ENCODE results near the gene RGS5.

Gene RGS5

DNA sequence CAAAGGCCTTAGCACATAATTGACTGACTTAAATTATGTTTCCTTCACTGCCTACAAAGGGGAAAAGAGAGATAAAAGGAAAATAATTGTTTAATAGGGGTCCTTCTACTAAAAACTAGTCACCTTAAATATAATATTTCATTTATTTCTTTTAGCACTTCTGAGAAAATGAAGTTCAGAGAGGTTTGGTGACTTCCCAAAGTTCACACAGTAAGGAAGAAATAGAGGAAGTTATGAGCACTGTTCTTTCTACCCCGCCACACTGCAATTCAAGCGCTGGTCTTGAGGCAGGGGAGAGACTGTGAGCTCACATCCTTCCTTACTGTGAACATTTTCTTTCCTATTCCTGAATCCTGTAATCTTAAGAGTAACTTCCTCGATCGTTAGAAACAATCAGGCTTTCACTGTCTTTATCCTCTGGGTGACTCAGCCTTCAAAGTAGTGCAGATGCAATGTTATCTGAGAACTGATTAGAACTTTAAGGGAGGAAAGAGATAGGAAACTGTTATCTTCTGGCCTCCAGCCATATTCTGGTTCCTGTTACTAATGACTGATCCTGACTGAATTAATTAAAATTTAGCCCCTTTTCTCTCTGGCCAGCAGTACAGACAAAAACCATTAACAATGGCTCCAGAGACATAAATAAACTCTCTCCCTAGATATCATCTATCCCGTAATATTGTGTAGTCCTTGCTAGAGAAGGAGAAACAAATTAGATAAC lies 6.8 kb downstream of the RGS5 start:
- Histone ChIP-seq H3K4me1 (peaks cover 0 to 81% (median 16%) of the 10 kb centered on the region in 4 donors), H3K4me3 (peak overlapping the region; percentile 54 to 55), H3K36me3 (no peaks in the 10 kb centered on the region), H3K9me3 (no peaks in the 10 kb centered on the region), H3K27ac (peak overlapping the region; percentile 74 to 86), H3K27me3 (no peaks in the 10 kb centered on the region)
- TF ChIP-seq, protein P1, sequence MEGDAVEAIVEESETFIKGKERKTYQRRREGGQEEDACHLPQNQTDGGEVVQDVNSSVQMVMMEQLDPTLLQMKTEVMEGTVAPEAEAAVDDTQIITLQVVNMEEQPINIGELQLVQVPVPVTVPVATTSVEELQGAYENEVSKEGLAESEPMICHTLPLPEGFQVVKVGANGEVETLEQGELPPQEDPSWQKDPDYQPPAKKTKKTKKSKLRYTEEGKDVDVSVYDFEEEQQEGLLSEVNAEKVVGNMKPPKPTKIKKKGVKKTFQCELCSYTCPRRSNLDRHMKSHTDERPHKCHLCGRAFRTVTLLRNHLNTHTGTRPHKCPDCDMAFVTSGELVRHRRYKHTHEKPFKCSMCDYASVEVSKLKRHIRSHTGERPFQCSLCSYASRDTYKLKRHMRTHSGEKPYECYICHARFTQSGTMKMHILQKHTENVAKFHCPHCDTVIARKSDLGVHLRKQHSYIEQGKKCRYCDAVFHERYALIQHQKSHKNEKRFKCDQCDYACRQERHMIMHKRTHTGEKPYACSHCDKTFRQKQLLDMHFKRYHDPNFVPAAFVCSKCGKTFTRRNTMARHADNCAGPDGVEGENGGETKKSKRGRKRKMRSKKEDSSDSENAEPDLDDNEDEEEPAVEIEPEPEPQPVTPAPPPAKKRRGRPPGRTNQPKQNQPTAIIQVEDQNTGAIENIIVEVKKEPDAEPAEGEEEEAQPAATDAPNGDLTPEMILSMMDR (IDR thresholded peaks at IDR 0.05): no peak
- no peak for DNase-seq
- intact Hi-C loops (cut with DNase I; ENCODE audit: low total_unique reads): loop anchor here (10.0 kb wide), 1 partner anchor 59 kb away; no protein-coding TSS in a partner anchor

GRCh38 chr1:163191301-163191700 lies 11.4 kb downstream of the RGS5 start:
- Histone ChIP-seq H3K36me3 (no peaks in the 10 kb centered on the region), H3K4me1 (peaks cover 0 to 97% (median 22%) of the 10 kb centered on the region in 4 donors), H3K9me3 (no peaks in the 10 kb centered on the region), H3K27me3 (no peaks in the 10 kb centered on the region), H3K4me3 (no peak overlapping the region), H3K27ac (peak overlapping the region in 1 of 2 donors; percentile 62)
- DNase-seq: no peak
- intact Hi-C loops (cut with DNase I; ENCODE audit: low total_unique reads): loop anchor here (10.0 kb wide), 1 partner anchor 64 kb away; no protein-coding TSS in a partner anchor
- TF ChIP-seq, protein P1 (IDR thresholded peaks at IDR 0.05): no peak

GRCh38 chr1:163188947-163189346 lies 13.8 kb downstream of the RGS5 start:
- no peaks in the 10 kb centered on the region for H3K9me3 ChIP-seq
- H3K4me3 ChIP-seq: no peak overlapping the region
- H3K36me3 ChIP-seq: peaks cover 0 to 5% (median 0%) of the 10 kb centered on the region in 3 donors
- TF ChIP-seq, protein P1 (IDR thresholded peaks at IDR 0.05): no peak
- peaks cover 0 to 93% (median 18%) of the 10 kb centered on the region in 4 donors for H3K4me1 ChIP-seq
- intact Hi-C loops (cut with DNase I; ENCODE audit: low total_unique reads): no loop called here
- peak overlapping the region; percentile 48 to 62 for H3K27ac ChIP-seq
- no peak for DNase-seq
- H3K27me3 ChIP-seq: no peaks in the 10 kb centered on the region

- H3K4me3 ChIP-seq: no peak overlapping the region
- TF ChIP-seq, protein P1 (IDR thresholded peaks at IDR 0.05): no peak
- intact Hi-C loops (cut with DNase I; ENCODE audit: low total_unique reads): no loop called here
Measured at GRCh38 chr1:163187849-163188248, 14.9 kb downstream of the RGS5 start.

DNA sequence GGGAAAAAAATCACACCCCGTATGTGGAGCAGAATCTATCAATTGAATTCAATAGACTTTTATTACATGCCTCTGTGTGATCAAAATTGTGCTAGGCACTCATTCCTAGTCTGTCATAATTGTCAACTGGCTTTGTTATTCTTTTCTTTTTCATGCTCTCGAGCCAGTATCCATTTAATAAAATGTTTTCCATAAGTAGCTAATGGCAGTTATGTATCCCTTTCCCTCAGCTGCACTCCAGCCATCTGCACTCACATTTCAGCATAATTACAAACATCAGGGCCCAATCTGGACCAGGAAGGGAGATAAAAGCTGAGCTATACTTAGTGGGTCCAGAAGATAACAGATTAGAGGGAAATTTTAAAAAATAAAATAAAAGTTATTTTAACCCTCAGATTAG lies 15.9 kb downstream of the RGS5 start:
- H3K27ac ChIP-seq: peak overlapping the region; percentile 48 to 62
- no peaks in the 10 kb centered on the region for H3K9me3 ChIP-seq
- intact Hi-C loops (cut with DNase I; ENCODE audit: low total_unique reads): no loop called here
- no peaks in the 10 kb centered on the region for H3K27me3 ChIP-seq
- peaks cover 0 to 5% (median 0%) of the 10 kb centered on the region in 3 donors for H3K36me3 ChIP-seq
- DNase-seq: no peak
- TF ChIP-seq, protein P1 (IDR thresholded peaks at IDR 0.05): no peak
- peaks cover 0 to 93% (median 19%) of the 10 kb centered on the region in 4 donors for H3K4me1 ChIP-seq
- H3K4me3 ChIP-seq: no peak overlapping the region

More at GRCh38 chr1:163187849-163188248, 14.9 kb downstream of the RGS5 start:
- Histone ChIP-seq H3K9me3 (no peaks in the 10 kb centered on the region), H3K36me3 (peaks cover 0 to 5% (median 0%) of the 10 kb centered on the region in 3 donors), H3K27me3 (no peaks in the 10 kb centered on the region), H3K4me1 (peaks cover 0 to 93% (median 18%) of the 10 kb centered on the region in 4 donors), H3K27ac (peak overlapping the region; percentile 48 to 62)
- no peak for DNase-seq
